NCI-H1417 (cell line): ENCODE measurements around the gene PRKAR2B.
"Not testable (repeated sequence)": the region's sequence is repeated elsewhere in the genome, so short reads cannot be mapped to it uniquely, and the experiment has no call there.

Experiments
- DNase-seq, 3 experiments: peaks; one replicate each; lab custom pipeline; 2025; lab: John Stamatoyannopoulos, UW

PRKAR2B gene

DNA sequence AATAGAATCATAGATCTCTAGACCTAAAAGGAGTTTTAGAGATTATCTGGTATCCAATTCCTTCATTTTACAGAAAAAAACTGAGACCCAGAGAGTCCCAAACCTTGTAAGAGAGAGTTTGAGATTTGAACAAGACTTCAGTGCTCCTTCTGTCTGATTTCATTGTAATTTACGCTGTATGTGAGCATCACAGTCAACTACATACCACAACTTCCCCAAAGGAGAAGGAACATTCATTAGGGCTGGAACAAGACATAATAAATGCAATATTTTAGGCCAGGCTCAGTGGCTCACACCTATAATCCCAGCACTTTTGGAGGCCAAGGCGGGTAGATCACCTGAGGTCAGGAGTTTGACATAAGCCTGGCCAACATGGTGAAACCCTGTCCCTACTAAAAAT is 17.3 kb upstream of the PRKAR2B start:
- DNase-seq, result no peak

DNA sequence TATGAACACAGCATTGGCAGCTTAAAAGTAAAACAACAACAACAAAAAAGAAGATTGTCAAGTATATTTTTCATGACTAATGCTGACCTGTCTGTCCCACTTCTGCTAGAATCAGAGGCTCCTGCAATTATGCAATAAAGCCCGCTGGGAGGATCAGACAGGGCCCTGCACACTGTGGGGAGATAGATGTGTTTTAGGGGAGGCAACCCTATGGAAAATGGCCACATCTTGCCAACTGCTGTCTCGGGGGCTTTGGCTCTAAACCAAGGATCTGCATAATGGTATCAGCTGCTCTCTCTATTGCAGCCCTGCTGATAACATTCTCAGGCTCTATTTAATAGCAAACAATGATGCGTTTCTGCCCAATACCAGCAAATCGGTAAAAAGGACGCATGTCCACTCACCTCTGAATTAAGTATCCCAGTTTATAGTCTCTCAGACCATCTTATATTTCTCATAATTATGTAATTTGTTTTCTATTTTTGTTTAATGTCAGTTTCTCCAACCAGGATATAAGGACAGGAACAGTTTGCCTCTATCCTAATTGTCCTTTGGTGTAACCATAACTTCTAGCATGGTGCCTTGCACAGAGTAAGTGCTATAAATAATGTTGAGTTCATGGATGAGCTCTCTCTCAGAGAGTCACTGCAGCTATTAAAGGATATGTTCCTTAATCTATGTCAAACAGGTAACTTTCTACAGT is 15.3 kb upstream of the PRKAR2B start:
- no peak for DNase-seq

DNA sequence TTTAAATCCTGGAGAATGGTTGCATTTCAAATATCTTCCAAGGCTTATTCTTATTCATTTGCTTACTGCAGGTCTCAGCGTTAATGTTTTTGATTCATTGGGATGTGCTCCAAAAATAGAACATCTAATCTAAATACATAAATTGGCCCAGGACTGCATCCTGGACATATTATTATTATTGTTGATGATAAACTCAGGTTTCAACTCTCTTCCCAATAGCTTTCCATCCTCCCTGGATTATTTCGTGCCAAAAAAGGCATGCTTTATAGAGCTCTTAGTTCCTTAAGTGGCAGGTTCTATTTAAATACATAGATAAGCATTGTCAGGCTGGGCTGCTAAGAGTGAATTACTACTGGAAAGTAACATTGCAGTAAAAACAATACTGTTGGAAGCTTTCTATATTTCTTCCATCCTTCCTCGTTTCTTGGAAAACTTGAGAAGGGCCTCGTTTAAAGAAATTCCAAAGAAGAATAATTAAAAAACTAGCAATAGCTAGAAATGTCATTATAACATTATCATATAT is 14.7 kb upstream of the PRKAR2B start:
- DNase-seq, result no peak

DNA sequence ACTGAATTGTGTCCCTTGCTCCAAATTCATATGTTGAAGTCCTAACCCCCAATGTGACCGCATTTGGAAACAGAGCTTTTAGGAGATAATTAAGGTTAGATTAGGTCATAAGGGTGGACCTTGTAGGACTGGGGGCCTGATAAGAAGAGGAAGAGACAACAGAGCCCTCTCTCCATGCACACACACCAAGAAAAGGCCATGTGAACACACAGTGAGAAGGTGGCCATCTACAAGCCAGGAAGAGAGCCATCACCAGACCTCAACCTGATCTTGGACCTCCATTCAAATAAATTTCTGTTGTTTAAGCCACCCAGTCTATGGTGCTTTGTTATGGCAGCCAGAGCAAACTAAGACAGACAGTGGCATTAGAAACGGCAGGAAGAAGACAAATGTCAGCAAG is 12.5 kb upstream of the PRKAR2B start:
- no peak for DNase-seq

DNA sequence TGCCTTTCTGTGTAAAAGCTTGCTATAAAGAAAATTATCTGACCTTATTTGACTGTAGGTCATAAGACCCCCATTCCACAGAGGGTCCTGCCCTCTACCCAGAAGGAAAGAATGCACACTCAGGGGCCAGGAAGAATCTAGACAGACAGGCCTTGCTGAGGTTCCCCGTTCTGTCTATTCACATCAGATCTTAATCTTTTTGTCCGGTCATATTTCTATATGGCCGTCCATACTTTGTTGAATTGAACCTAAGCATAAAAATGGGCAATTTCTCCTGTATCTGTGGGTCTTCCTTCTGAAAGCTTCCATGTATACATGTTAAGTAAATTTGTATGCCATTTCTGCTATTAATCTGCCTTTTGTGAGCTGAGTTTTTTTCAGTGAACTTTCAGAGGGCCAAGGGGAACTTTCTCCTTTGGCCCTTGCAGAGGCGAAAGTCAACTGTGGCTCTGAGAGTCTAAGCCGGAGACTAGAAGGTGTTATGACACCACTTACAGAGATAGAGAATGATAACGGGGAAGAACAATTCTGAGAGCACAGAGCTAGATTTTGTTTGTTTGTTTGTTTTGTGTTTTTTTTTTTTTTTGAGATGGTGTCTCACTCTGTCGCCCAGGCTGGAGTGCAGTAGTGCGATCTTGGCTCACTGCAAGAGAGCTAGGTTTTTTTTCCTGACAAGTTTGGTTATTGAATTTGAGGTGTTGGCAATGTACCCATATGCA is 11.6 kb upstream of the PRKAR2B start:
- DNase-seq, result no peak

DNA sequence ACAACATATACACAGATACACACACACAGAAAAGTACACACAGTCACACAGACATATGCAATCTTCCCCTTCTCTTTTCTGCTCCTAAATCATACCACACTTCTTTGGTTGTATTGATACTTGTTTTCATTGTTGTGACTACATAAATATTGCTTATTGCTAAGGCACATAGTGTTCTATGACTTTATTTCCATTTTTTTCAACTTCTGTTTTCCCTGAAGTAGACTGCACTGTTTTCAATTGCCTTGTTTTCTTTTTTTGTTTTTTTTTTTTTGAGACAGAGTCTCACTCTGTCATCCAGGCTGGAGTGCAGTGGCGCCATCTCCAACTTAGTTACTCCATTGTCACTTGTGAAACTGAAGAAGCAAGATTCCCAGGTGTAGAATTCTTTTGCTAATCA is 10.0 kb upstream of the PRKAR2B start:
- no peak for DNase-seq

DNA sequence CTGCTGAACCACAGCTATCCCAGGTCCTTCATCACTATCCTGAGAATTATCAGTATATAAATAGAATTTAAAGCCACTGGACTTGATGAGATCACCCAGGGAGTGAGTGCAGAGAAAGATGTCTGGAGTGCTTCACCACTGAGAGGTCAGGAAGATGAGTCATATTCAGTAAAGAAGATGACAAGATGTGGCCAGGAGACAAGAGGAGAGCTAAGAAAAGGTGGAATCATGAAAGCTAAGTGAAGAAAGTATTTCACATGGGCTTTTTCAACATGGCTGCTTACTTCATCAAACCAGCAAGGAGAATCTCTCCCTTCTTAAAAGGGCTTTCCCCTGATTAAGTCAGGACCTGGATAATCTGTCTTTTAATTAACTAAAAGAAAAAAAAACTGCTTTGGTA is 9.1 kb upstream of the PRKAR2B start:
- DNase-seq, result no peak

DNA sequence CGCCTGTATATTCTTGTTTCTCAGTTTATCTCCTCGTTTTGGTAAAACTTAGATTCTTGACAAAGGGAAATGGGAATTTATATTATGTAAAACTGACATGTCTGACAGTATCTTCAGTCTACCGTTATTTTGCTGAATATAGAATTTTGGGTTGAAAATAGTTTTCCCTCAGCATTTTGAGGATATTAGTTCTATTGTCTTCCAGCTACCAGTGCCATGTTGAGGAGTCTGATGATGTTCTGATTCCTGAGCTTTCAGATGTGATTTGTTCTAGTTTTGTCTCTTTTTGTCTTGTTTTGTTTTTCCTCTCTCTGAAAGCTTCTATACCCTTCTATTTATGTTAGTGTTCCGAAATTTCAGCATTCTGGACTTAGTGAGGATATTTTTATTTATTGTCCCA is 8.0 kb upstream of the PRKAR2B start:
- DNase-seq, result no peak

DNA sequence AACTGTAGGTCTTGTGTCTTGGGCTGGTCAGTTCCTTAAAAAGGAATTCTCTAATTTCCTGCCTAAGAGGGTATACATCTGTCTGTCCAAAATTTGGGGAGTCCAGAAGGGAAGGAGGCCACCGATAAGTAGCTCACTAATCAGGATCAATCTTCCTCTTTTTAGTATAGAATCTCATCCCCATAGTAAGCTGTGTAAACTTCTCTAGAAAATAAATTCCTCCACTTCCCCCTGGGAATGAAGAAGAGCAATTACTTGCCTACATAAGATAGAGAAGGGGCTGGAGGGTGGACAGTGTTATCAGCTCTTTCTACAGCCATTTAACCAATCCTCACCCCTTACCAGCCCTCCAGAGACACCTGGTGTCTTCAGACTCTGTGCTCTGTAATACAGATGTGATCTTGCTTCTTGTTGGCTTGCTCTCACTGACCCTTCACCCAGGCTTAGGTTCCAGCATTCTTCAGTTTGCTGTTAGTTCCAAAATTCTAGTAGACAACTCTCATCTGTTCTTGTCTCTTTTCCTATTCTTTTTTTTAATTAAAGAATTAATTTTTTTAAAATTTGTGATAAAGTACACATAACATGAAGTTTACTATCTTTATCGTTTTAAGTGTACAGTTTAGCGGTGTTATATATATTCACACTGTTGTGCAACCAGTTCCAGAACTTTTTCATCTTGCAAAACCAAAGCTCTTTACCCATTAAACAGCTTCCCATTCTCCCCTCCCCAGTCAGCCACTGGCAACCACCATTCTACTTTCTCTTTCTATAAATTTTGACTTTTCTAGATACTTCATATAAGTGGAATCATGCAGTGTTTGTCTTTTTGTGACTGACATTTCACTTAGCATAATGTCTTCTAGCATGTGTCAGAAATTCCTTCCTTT is 6.5 kb upstream of the PRKAR2B start:
- DNase-seq, result no peak

DNA sequence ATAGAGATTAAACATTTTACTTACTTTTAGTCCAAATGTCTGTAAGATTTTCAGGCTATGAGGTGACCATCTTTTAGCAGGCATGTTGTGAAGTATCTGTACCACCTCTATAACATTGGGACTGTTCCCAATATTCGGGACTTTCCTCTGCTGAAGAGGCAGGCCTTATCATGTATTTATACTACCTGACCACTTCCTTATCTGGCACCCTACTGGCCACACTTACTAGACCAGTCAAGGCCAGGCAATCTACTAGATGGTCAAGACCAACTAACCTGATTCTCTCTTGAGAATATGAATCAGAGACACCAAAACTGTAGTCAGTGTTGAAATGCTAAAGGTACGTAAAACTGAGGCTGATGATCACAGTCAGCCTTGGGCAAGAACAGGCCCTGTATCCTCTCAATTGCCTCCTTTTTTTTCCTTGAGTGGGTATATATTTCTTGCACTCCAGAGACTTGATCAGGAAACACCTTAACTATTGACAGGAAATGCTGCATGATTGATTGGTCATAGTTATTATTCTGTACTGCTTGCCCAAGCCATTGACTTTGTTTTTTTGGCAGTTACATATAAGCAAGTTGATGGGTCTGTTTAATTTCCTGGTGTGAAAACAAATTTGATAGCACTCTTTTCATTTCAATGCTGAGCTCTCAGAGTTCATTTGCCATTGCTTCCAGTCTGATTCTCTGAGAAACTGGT is 5.2 kb upstream of the PRKAR2B start:
- DNase-seq, result peak in 1 of 3 experiments; percentile 23

DNA sequence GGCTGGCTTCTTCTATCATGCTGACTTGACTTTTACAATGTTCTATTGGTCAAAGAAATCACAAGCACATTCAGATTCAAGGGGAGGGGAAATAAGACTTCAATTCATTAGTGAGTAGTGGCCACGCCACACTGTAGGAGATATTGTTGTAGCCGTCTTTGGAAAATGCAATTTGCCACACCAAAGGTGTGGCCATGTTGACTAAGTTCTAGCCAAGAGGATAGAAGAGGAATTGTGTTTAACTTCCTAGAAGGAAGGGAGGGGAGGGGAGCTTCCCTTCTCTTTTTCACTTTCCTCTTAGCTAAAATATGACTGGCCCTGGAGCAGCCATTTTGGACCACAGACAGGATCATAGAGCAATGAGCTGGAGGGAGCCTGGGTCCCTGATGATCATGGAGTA is 3.4 kb upstream of the PRKAR2B start:
- DNase-seq, result no peak

DNA sequence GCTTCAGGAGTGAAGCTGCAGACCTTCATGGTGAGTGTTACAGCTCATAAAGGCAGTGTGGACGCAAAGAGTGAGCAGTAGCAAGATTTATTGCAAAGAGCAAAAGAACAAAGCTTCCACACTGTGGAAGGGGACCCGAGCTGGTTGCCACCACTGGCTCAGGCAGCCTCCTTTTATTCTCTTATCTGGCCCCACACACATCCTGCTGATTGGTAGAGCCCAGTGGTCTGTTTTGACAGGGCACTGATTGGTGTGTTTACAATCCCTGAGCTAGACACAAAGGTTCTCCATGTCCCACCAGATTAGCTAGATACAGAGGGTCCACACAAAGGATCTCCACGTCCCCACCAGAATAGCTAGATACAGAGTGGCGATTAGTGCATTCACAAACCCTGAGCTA is 2.7 kb upstream of the PRKAR2B start:
- not testable (repeated sequence) for DNase-seq

DNA sequence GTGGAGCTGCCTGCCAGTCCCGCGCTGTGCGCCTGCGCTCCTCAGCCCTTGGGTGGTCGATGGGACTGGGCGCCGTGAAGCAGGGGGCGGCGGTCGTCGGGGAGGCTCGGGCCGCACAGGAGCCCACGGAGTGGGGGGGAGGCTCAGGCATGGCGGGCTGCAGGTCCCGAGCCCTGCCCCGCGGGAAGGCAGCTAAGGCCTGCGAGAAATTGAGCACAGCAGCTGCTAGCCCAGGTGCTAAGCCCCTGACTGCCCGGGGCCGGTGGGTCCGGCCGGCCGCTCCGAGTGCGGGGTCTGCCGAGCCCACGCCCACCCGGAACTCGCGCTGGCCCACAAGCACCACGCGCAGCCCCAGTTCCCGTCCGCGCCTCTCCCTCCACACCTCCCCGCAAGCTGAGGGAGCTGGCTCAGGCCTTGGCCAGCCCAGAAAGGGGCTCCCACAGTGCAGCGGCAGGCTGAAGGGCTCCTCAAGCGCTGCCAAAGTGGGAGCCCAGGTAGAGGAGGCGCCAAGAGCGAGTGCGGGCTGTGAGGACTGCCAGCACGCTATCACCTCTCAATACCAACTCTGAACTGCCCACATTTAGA is 2.1 kb upstream of the PRKAR2B start:
- not testable (repeated sequence) for DNase-seq

DNA sequence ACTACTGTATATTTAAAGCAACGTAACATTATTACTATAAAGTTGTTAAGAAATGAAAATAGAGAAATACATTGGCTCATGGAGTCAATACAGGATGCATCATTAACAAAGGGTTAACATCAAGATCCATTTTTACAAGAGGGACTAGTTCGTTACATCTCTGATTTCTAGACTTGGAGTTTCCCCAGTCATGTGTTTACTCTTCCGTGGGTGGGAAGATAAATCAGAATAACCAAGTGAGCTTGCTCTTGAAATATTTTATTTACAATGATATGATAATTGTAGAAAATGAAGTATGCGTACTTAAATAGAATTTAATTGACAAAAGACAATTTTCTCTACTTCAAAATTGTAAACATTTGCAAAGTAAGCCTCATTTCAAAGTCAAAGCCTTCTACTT is 1.0 kb upstream of the PRKAR2B start:
- peak in 1 of 3 experiments; percentile 58 for DNase-seq

DNA sequence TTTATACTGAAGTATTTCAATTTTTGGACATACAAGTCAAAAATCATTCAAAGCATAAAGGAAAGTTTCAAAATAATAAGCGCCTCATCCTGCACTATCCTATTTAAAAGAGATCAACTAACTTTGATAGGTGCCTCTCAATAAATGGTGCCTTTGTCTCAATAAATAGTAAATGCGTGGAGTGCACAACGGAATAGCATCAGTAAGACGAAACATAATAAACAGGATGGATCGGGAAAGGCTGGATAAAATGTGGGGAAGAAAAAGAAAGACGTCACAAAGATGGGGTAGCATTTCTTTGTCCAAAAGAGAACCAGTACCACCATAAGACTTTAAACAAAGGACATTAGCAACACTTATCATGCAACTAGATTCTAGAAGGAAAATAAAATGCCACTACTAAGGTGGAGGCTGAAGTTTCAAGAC is 571 bp upstream of the PRKAR2B start:
- DNase-seq, result no peak

DNA sequence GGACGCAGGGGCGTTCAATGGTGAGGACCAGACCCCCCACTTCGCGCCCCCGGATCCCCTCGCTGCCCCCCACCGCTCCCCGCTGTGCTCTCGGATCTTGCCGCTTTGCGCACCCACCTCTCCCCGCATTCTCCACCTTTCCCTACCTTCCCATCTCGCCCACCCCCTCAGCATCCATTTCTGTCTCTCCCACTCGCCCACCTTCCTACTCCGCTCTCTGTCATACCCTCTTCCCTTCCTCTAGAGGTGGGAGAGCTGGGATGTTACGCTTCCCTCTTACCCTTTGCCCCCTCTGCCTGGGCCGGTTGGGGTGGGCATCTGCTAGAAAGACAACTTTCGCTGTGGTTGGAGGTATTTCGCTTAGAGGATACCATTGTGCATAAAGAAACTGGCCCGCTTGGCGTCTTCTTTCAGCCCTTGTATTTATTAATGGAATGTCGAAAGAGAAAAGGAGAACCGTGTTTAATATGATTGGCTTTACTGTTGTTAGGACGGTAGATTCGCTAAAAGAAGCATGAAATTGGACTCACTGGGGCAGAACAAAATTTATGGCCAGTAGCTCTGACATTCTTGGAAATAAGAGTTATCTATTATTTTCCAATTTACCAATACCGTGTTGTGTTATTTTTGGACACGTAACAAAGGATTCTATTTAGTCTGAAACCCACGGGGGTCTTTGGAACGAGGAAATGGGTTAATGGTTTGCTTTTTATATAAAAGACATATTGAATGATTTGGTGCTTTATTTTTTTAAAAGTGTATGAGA is 873 bp downstream of the PRKAR2B start:
- peak; percentile 16 to 76 (median 70) for DNase-seq

DNA sequence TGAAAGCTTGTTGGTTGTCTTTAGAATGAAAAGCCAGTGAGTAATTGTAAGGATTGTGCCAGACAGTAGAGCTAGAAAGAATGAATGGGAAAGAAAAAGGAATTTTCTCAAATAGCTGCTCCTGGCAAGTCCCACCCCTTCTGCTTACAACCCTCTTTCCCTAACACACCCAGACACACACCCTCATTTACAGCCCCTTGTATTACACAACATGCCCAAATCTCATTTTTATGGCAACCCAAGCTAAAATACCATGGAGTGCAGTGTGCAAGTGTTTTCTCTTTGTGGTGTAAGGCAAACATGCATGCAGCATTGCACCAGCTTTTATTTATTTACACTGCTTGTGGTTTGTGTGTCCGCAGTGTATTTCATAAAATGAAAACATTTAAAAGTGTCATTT is 1.5 kb downstream of the PRKAR2B start:
- peak in 1 of 3 experiments; percentile 54 for DNase-seq

DNA sequence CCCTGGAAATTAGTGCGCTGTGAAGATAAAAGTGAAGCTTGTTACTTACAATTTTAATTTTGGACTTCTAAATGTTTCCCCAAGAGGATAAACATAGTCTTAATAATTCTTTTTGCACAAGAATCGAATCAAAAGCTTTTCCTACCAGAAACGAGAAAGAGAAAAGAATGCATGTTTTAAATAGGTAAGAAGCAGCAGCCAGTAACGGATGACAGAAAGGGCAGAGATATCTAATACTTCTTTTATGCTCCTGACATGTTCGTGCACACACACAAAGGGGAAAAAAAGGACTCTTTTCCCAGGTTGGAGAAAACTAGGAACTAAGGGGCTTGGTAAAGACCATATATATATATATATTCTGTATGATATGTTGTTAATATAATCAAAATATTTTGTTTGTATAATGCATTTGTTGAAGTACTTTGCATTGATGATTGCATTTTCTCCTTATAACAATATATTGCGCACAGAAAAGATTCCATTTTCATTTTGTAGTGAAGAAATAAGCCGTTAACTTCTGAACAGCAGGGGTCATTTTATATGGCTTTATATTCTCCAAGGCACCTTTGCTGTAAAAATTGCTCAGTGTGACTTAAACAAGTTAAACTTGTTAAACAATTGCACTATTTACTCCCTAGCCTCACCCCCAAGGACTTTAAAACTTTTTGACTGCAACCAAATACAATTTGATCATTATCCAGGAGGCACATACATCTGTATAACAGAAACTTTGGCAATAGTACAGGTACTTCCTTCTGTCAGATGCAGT is 2.2 kb downstream of the PRKAR2B start:
- DNase-seq, result peak in 1 of 3 experiments; percentile 47

DNA sequence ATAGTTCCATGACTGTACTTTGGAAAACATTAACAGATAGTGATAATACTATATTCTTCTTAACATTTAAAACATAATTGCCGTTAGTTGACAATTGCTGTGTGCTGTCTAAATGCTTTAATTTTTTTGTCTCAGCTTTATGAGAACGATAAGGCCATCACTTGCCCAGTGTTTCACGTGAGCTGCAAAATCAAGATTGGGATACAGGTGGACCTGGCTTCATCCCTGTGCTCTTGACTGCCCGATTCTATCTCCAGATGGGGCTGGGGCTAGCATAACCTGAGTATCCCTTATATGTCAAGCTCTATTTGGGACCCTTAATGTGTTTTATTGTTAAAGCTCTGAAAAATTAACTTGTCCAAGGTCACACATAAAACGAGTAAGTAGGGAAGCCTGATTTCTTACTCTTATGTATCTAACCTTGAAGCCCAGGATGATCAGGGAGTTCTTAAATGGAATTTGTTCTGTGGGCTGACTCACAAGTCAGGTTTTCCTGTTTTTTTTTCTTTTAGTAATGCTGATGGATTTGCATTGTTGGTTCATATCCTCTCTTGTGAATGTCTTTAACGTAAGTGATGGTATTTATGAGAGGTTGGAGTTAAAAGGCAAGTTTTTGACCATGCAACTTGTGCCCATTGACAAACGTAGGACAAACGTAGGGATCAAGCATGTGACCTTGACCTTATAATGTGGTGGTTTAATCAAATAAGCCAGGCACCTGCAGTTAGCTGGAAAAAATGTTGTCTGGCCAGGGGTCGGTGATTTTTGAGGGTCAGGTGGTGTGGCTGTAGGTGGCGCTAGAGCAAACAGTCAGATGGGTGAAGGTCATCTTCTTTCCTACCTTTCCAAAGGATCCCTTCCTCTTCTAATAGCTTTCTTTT is 3.6 kb downstream of the PRKAR2B start:
- DNase-seq, result no peak
